ENCODE data around the gene KCNJ9. TPM values are rescaled to one million over a fixed set of nuclear protein-coding genes. Genes with fewer than 3 reads are reported as not detected.

KCNJ9 gene
- total RNA-seq, 1 donor from 2014 or later = not detected

DNA sequence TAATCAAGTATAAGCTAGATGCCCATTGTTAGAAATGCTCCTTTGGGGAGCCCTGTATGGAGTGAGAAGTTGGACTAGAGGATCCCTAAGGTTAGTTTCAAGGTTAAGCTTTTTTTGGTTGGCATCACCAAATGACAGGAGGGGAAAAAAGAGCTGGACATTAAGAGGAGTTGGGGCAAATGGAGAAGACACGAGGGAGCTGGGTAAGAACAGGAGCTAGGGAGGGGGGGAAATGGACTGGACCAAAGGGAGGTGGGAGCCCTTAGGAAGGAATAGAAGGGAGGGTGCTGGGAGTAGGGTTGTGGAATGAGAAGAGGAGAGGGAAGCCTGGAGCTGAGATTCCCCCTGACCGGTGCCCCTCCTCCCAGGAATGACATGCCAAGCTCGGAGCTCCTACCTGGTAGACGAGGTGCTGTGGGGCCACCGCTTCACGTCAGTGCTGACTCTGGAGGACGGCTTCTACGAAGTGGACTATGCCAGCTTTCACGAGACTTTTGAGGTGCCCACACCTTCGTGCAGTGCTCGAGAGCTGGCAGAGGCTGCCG, 5.9 kb downstream of the KCNJ9 start:
- TF ChIP-seq POLR2AphosphoS5 (IDR thresholded peaks at IDR 0.05; ENCODE audit: insufficient read depth in 1 of 2, low read depth in 1 of 2) = no peak
- TF ChIP-seq POLR2A (IDR thresholded peaks at IDR 0.05) = no peak
- TF ChIP-seq, protein P1, sequence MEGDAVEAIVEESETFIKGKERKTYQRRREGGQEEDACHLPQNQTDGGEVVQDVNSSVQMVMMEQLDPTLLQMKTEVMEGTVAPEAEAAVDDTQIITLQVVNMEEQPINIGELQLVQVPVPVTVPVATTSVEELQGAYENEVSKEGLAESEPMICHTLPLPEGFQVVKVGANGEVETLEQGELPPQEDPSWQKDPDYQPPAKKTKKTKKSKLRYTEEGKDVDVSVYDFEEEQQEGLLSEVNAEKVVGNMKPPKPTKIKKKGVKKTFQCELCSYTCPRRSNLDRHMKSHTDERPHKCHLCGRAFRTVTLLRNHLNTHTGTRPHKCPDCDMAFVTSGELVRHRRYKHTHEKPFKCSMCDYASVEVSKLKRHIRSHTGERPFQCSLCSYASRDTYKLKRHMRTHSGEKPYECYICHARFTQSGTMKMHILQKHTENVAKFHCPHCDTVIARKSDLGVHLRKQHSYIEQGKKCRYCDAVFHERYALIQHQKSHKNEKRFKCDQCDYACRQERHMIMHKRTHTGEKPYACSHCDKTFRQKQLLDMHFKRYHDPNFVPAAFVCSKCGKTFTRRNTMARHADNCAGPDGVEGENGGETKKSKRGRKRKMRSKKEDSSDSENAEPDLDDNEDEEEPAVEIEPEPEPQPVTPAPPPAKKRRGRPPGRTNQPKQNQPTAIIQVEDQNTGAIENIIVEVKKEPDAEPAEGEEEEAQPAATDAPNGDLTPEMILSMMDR (IDR thresholded peaks at IDR 0.05) = no peak
- H3K4me1 ChIP-seq = peaks cover 7% of the 10 kb centered on the region
- no peak overlapping the region for H3K4me3 ChIP-seq
- intact Hi-C loops (cut with DNase I) = no loop called here
- no peak overlapping the region for H3K27ac ChIP-seq
- H3K9me3 ChIP-seq = no peaks in the 10 kb centered on the region
- peaks cover 0 to 28% of the 10 kb centered on the region in 2 donors for H3K36me3 ChIP-seq
- DNase-seq (ENCODE audit: extremely low spot score in 2 of 2) = no peak
- H3K27me3 ChIP-seq = no peaks in the 10 kb centered on the region

DNA sequence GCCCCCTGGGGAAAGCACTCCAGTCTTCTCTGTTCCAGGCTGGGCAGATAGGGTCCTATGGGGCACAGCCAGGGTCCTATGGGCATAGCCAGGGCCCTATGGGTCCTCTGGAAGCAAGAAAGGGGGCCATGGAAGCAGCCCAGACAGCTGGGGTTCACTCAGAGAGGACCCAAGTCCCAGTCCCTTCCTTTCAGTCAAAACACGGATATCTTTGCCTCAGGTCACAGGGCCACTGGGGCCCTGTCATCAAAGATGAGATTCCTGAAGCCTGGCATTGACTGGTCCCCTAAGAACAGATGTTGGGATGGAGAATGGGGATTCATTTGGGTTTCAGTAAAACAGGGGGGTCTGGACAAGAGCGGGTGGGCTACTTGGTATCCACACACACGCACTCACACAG, 8.5 kb downstream of the KCNJ9 start:
- intact Hi-C loops (cut with DNase I) = loop anchor here (10.0 kb wide), 1 partner anchor 165 kb away; the partner anchor contains the start of gene TAGLN2
- Histone ChIP-seq H3K36me3 (peaks cover 0 to 54% of the 10 kb centered on the region in 2 donors), H3K4me3 (no peak overlapping the region), H3K27me3 (no peaks in the 10 kb centered on the region), H3K27ac (no peak overlapping the region), H3K9me3 (no peaks in the 10 kb centered on the region), H3K4me1 (no peaks in the 10 kb centered on the region)
- TF ChIP-seq POLR2AphosphoS5 (IDR thresholded peaks at IDR 0.05; ENCODE audit: insufficient read depth in 1 of 2, low read depth in 1 of 2) (no peak), POLR2A (IDR thresholded peaks at IDR 0.05) (no peak)
- TF ChIP-seq, protein P1 (IDR thresholded peaks at IDR 0.05) = no peak
- DNase-seq (ENCODE audit: extremely low spot score in 2 of 2) = no peak

DNA sequence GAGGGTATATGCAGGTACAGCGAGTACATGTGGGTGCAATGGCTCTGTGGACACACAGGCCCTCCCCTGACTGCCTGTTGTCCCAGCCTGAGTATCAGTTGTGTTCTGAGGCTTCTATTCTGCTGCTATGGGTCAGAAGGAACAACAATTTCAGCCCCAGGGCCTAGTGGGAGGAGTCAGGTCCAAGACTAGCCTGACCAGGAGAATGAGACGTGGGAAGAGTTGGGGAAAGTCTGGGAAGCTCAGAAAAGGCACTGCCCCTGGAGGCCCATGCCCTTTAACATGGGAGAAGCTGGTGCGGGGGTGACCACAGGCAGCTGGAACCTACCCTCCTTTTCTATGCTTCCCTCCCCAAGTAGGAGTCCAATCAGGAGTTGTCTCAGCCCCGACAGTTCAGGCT, 9.4 kb downstream of the KCNJ9 start:
- no peak for TF ChIP-seq POLR2A (IDR thresholded peaks at IDR 0.05)
- TF ChIP-seq, protein P1 (IDR thresholded peaks at IDR 0.05) = no peak
- TF ChIP-seq POLR2AphosphoS5 (IDR thresholded peaks at IDR 0.05; ENCODE audit: insufficient read depth in 1 of 2, low read depth in 1 of 2) = no peak
- H3K36me3 ChIP-seq = peaks cover 0 to 55% of the 10 kb centered on the region in 2 donors
- no peaks in the 10 kb centered on the region for H3K27me3 ChIP-seq
- intact Hi-C loops (cut with DNase I) = loop anchor here (10.0 kb wide), 1 partner anchor 166 kb away; the partner anchor contains the start of gene TAGLN2
- no peaks in the 10 kb centered on the region for H3K9me3 ChIP-seq
- no peak overlapping the region for H3K27ac ChIP-seq
- no peak overlapping the region for H3K4me3 ChIP-seq
- no peak for DNase-seq (ENCODE audit: extremely low spot score in 2 of 2)
- no peaks in the 10 kb centered on the region for H3K4me1 ChIP-seq

DNA sequence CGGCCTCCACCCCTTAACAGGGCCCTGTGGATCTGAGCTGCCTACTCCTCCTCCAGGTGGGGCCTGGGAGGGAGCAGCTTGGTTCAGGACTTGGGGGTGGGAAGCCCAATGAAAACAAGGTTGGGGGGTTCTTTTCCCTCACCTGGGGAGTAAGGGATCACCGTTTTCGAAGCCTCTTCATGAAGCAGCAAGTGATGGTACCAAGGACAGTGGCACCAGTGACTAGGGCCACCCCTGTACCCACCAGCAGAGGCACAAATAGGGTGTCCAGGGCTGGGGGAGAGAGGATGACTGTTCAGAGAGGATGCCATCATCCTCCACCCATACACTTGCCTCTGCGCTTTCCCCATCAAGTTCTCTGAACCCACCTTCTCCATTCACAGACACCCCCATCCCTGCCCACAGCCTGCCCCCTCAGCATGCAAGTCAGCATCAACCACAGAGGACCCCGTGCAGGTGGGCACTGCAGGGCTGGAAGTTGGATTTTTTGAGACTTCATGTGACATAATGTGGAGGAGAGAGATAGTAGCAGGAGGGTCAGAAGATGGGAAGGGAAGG, 10.4 kb downstream of the KCNJ9 start:
- H3K9me3 ChIP-seq = no peaks in the 10 kb centered on the region
- no peaks in the 10 kb centered on the region for H3K27me3 ChIP-seq
- no peak overlapping the region for H3K4me3 ChIP-seq
- H3K4me1 ChIP-seq = peaks cover 8% of the 10 kb centered on the region
- TF ChIP-seq POLR2AphosphoS5 (IDR thresholded peaks at IDR 0.05; ENCODE audit: insufficient read depth in 1 of 2, low read depth in 1 of 2) (no peak), POLR2A (IDR thresholded peaks at IDR 0.05) (no peak)
- TF ChIP-seq, protein P1 (IDR thresholded peaks at IDR 0.05) = no peak
- no peak for DNase-seq (ENCODE audit: extremely low spot score in 2 of 2)
- intact Hi-C loops (cut with DNase I) = loop anchor here (10.0 kb wide), 1 partner anchor 167 kb away; the partner anchor contains the start of gene TAGLN2
- no peak overlapping the region for H3K27ac ChIP-seq
- peaks cover 0 to 55% of the 10 kb centered on the region in 2 donors for H3K36me3 ChIP-seq
